SK-N-SH treated with all-trans-retinoic acid at 6 μM for 48 hours (cell line): ENCODE results near the gene CNOT9.

Experiments
- CSDC2 ChIP-seq: fragments of 250-450 bp; sonication (Bioruptor Pico); IDR thresholded peaks from 2 replicates; pipeline ENCODE4 v1.5.0; 2020; ENCODE audit warnings: mild to moderate bottlenecking, moderate library complexity
- GLIS3 ChIP-seq: fragments of 250-450 bp; sonication (Bioruptor Pico); IDR thresholded peaks from 2 replicates; pipeline ENCODE4 v1.5.0; 2020; ENCODE audit warnings: mild to moderate bottlenecking, moderate library complexity
- ISL1 ChIP-seq: fragments of 250-450 bp; sonication (Bioruptor Pico); IDR thresholded peaks from 2 replicates; pipeline ENCODE4 v2.1.2; 2022; ENCODE audit warnings: mild to moderate bottlenecking, moderate library complexity
- SNAI2 ChIP-seq: fragments of 250-450 bp; sonication (Bioruptor Pico); IDR thresholded peaks from 2 replicates; pipeline ENCODE4 v1.5.0; 2020; ENCODE audit warnings: mild to moderate bottlenecking, moderate library complexity
- ZNF70 ChIP-seq: fragments of 450-650 bp; formaldehyde crosslinking; IDR thresholded peaks from 2 replicates; pipeline ENCODE4 v1.5.0; 2020; ENCODE audit warnings: mild to moderate bottlenecking, moderate library complexity

GRCh38 chr2:218585541-218585940 is 16.9 kb downstream of the CNOT9 start:
- TF ChIP-seq GLIS3 (CRISPR knock-in tag) (no peak), CSDC2 (CRISPR knock-in tag) (no peak), SNAI2 (CRISPR knock-in tag) (no peak), ISL1 (no peak), ZNF70 (CRISPR knock-in tag) (no peak)
